H1 (cell line): ENCODE measurements around the gene TNIK. TPM values are rescaled to one million over a fixed set of nuclear protein-coding genes. Genes with fewer than 3 reads are reported as not detected.

Experiments used
- CTCF ChIA-PET: fragments of 300-600 bp; sonication (Branson Sonifier 250); formaldehyde crosslinking; loops from one replicate; lab custom pipeline; 2021; ENCODE audit not compliant: partially characterized antibody; lab: Charles Lee
- POLR2A ChIA-PET: fragments of 300-600 bp; sonication (Branson Sonifier 250); formaldehyde crosslinking; loops from one replicate; lab custom pipeline; 2021; ENCODE audit warnings: inconsistent platforms; ENCODE audit not compliant: partially characterized antibody; lab: Charles Lee
- DNase-seq, 2 experiments: peaks; one replicate each; pipeline versions ENCODE4 v3.0.0 to v3.0.0-alpha.2; 2010 to 2022; ENCODE audit warnings: low spot score in 2 of 2, low read depth in 1 of 2, mixed read lengths in 1 of 2
- FAIRE-seq: peaks from 2 replicates; lab custom pipeline; 2011; peaks lifted over from hg19 to GRCh38; lab: Jason Lieb, UNC
- H2AFZ ChIP-seq: 2 replicates; pipeline ENCODE4 v1.8.1; 2012; ENCODE audit warnings: low read length, inconsistent platforms
- H2AK5ac ChIP-seq: 2 replicates; pipeline ENCODE4 v1.6.1; 2013; ENCODE audit warnings: low read depth, low read length
- H2BK120ac ChIP-seq: replicated peaks from 2 replicates; pipeline ENCODE3; 2013; ENCODE audit warnings: low read depth, low read length, inconsistent platforms
- H2BK12ac ChIP-seq: 2 replicates; pipeline ENCODE4 v1.6.1; 2013; ENCODE audit warnings: low read depth, low read length
- H2BK15ac ChIP-seq: 2 replicates; pipeline ENCODE4 v1.6.1; 2013; ENCODE audit warnings: low read length
- H2BK20ac ChIP-seq: 2 replicates; pipeline ENCODE4 v1.6.1; 2013; ENCODE audit warnings: low read length
- H2BK5ac ChIP-seq: 2 replicates; pipeline ENCODE4 v1.6.1; 2013; ENCODE audit warnings: low read depth, low read length
- H3K14ac ChIP-seq: 2 replicates; pipeline ENCODE4 v1.6.1; 2013; ENCODE audit warnings: inconsistent platforms; ENCODE audit not compliant: insufficient read length
- H3K18ac ChIP-seq: 2 replicates; pipeline ENCODE4 v1.6.1; 2013; ENCODE audit warnings: low read length; ENCODE audit errors: extremely low read depth
- H3K23ac ChIP-seq: 2 replicates; pipeline ENCODE4 v1.6.1; 2013; ENCODE audit warnings: inconsistent platforms; ENCODE audit not compliant: insufficient read length
- H3K23me2 ChIP-seq: 2 replicates; pipeline ENCODE4 v1.6.1; 2013; ENCODE audit warnings: low read depth, low read length
- H3K27ac ChIP-seq: 2 replicates; pipeline ENCODE4 v1.6.1; 2011; ENCODE audit warnings: low read depth, low read length, inconsistent platforms
- H3K27me3 ChIP-seq, 4 experiments: replicated peaks in 1 of 4; 1 replicate in 1 of 4; 2 replicates in 3 of 4; pipeline versions ENCODE4 v1.6.1 to v1.8.1; 2011 to 2013; ENCODE audit warnings: low read length in 3 of 4, mild to moderate bottlenecking in 3 of 4, inconsistent platforms in 2 of 4, mixed read lengths in 2 of 4, moderate library complexity in 1 of 4; ENCODE audit not compliant: control insufficient read depth in 3 of 4, insufficient read depth in 3 of 4; ENCODE audit errors: extremely low read depth in 1 of 4
- H3K36me3 ChIP-seq, 4 experiments: 2 replicates each; pipeline versions ENCODE4 v1.6.1 to v1.8.1; 2011 to 2013; ENCODE audit warnings: mild to moderate bottlenecking in 4 of 4, low read length in 3 of 4, moderate library complexity in 2 of 4, control low read depth in 1 of 4, inconsistent platforms in 1 of 4; ENCODE audit not compliant: insufficient read depth in 4 of 4, control insufficient read depth in 2 of 4
- H3K4ac ChIP-seq: replicated peaks from 2 replicates; pipeline ENCODE3; 2013; ENCODE audit warnings: low read length, low read depth, mixed read lengths, inconsistent platforms; ENCODE audit not compliant: insufficient read length
- H3K4me1 ChIP-seq, 4 experiments: replicated peaks in 1 of 4; 1 replicate in 1 of 4; 2 replicates in 3 of 4; pipeline versions ENCODE4 v1.6.1 to v1.8.1; 2011 to 2013; ENCODE audit warnings: low read length in 3 of 4, inconsistent platforms in 2 of 4, mixed read lengths in 1 of 4; ENCODE audit not compliant: insufficient read depth in 4 of 4, control insufficient read depth in 3 of 4
- H3K4me2 ChIP-seq, 2 experiments: 2 replicates each; pipeline versions ENCODE4 v1.6.1 to v1.8.1; 2011 to 2013; ENCODE audit warnings: low read depth in 2 of 2, low read length in 2 of 2, control low read depth in 1 of 2, inconsistent platforms in 1 of 2, mild to moderate bottlenecking in 1 of 2; ENCODE audit not compliant: insufficient read depth in 1 of 2
- H3K4me3 ChIP-seq, 4 experiments: fragments of 200-600, 300-600 bp in 1 of 4; sonication (generic), shearing (Covaris generic), sonication (Bioruptor Twin) in 1 of 4; 2 replicates each; pipeline versions ENCODE4 v1.5.1 to v1.8.1; 2011 to 2016; ENCODE audit warnings: low read length in 4 of 4, low read depth in 3 of 4, control low read depth in 2 of 4, inconsistent platforms in 2 of 4, mild to moderate bottlenecking in 2 of 4, mixed read lengths in 1 of 4, moderate library complexity in 1 of 4; ENCODE audit not compliant: insufficient read depth in 2 of 4; ENCODE audit errors: extremely low read depth in 1 of 4
- H3K56ac ChIP-seq: replicated peaks from 2 replicates; pipeline ENCODE3; 2013; ENCODE audit warnings: low read depth, mild to moderate bottlenecking, mixed read lengths, low read length, inconsistent platforms; ENCODE audit not compliant: insufficient read length
- H3K79me1 ChIP-seq: 2 replicates; pipeline ENCODE4 v1.6.1; 2013; ENCODE audit warnings: low read depth, low read length, control low read depth
- H3K79me2 ChIP-seq, 2 experiments: 2 replicates each; pipeline versions ENCODE4 v1.6.1 to v1.8.1; 2012 to 2013; ENCODE audit warnings: low read length in 2 of 2, mild to moderate bottlenecking in 2 of 2, inconsistent platforms in 1 of 2; ENCODE audit not compliant: insufficient read depth in 2 of 2, control insufficient read depth in 1 of 2
- H3K9ac ChIP-seq, 4 experiments: replicated peaks in 1 of 4; 1 replicate in 1 of 4; 2 replicates in 3 of 4; pipeline versions ENCODE4 v1.6.1 to v1.8.1; 2011 to 2013; ENCODE audit warnings: low read depth in 3 of 4, low read length in 3 of 4, control low read depth in 2 of 4, mild to moderate bottlenecking in 2 of 4, moderate library complexity in 2 of 4, inconsistent platforms in 1 of 4; ENCODE audit errors: extremely low read depth in 1 of 4
- H3K9me3 ChIP-seq, 2 experiments: 2 replicates each; pipeline versions ENCODE4 v1.6.1 to v1.8.1; 2012 to 2013; ENCODE audit warnings: mild to moderate bottlenecking in 2 of 2, moderate library complexity in 2 of 2, control low read depth in 1 of 2, inconsistent platforms in 1 of 2, low read depth in 1 of 2, low read length in 1 of 2, mixed read lengths in 1 of 2; ENCODE audit not compliant: insufficient read depth in 2 of 2
- H4K20me1 ChIP-seq, 2 experiments: replicated peaks in 1 of 2; 2 replicates each; pipeline versions ENCODE3 to v1.8.1; 2011 to 2013; ENCODE audit warnings: inconsistent platforms in 2 of 2, low read length in 2 of 2, mild to moderate bottlenecking in 1 of 2; ENCODE audit not compliant: insufficient read depth in 2 of 2, control insufficient read depth in 1 of 2
- H4K5ac ChIP-seq: 2 replicates; pipeline ENCODE4 v1.6.1; 2013; ENCODE audit warnings: low read length, low read depth, mixed read lengths, inconsistent platforms; ENCODE audit not compliant: insufficient read length
- H4K8ac ChIP-seq: 2 replicates; pipeline ENCODE4 v1.8.0; 2013; ENCODE audit warnings: mild to moderate bottlenecking, moderate library complexity, low read length, inconsistent platforms; ENCODE audit not compliant: insufficient read depth; ENCODE audit errors: extremely low read depth
- H4K91ac ChIP-seq: replicated peaks from 2 replicates; pipeline ENCODE3; 2013; ENCODE audit warnings: low read length, mixed read lengths, inconsistent platforms; ENCODE audit not compliant: insufficient read length
- CEBPB ChIP-seq: IDR thresholded peaks from 2 replicates; pipeline ENCODE4 v1.6.1; 2012; ENCODE audit warnings: low read depth, low read length
- KDM5A ChIP-seq: fragments of 200-600 bp; IDR thresholded peaks from 2 replicates; pipeline ENCODE4 v1.7.1; 2012; ENCODE audit warnings: mild to moderate bottlenecking, low read length, inconsistent platforms, mixed read lengths
- POU5F1 ChIP-seq: IDR thresholded peaks from 2 replicates; pipeline ENCODE4 v1.6.1; 2011; ENCODE audit warnings: low read depth, mild to moderate bottlenecking, low read length, moderate library complexity
- WGBS, 2 experiments: shearing (Covaris generic) in 1 of 2; methylation state at CpG; one replicate each; pipeline versions ENCODE4 v1.1.6 to v1.1.7; 2013 to 2015; ENCODE audit warnings: low lambda C conversion rate in 2 of 2, mixed read lengths in 2 of 2, inconsistent platforms in 1 of 2, low coverage in 1 of 2, missing lambda C conversion rate in 1 of 2; ENCODE audit not compliant: insufficient replicate concordance in 2 of 2, insufficient coverage in 1 of 2, insufficient read length in 1 of 2; ENCODE audit errors: extremely low coverage in 1 of 2, missing lambda C conversion rate in 1 of 2; 5-methylcytosine and 5-hydroxymethylcytosine counted together
- polyA plus RNA-seq, 7 experiments: library from polyadenylated mRNA; depleted of rRNA in 3 of 7; stranded (reverse) in 5 of 7; unstranded in 2 of 7; fragments of >200 nt in 5 of 7; fragments of 200-250 nt in 2 of 7; gene quantifications; 1 replicate in 5 of 7; 2 replicates in 1 of 7; 4 replicates in 1 of 7; pipeline versions ENCODE4 v1.2.1 to v1.2.3, GENCODE V29; 2011 to 2013; ENCODE audit warnings: missing spikeins in 2 of 7, mixed read lengths in 2 of 7
- total RNA-seq: library from RNA; stranded (reverse); fragmentation: NEBNext Ultra II Directional; extraction: Animal tissue kit (Norgen Biotek cat#: 25700); gene quantifications from 2 replicates; pipeline ENCODE4 v1.2.1, GENCODE V29; 2021

The TNIK gene
- total and polyA plus RNA-seq, 2 of the 8 experiments (the other 6 are each of a cell fraction or from before 2014, with no cell fraction given), result 7.4 to 42.0 TPM

- 92% methylated on average over 2 of the region's 2 CpGs; no CpG with 5 or more reads in 1 of the 2 experiments for WGBS, 2 experiments
- Histone ChIP-seq H4K8ac (no peak overlapping the region), H3K27ac (no peak overlapping the region), H2BK120ac (no peak overlapping the region), H3K36me3 (no peaks in the 10 kb centered on the region), H3K4ac (no peak overlapping the region), H2BK15ac (no peak overlapping the region), H3K9me3 (no peaks in the 10 kb centered on the region), H3K27me3 (no peaks in the 10 kb centered on the region), H2AFZ (no peak overlapping the region), H4K5ac (no peak overlapping the region), H2AK5ac (no peak overlapping the region), H3K14ac (no peak overlapping the region), H2BK20ac (no peak overlapping the region), H4K20me1 (no peaks in the 10 kb centered on the region), H3K79me1 (no peaks in the 10 kb centered on the region), H3K4me1 (no peaks in the 10 kb centered on the region), H2BK5ac (no peak overlapping the region), H3K56ac (no peak overlapping the region), H3K4me3 (no peak overlapping the region), H2BK12ac (no peak overlapping the region), H3K9ac (no peak overlapping the region), H3K18ac (no peak overlapping the region), H3K4me2 (no peak overlapping the region), H3K79me2 (no peaks in the 10 kb centered on the region), H3K23ac (no peak overlapping the region), H3K23me2 (no peaks in the 10 kb centered on the region), H4K91ac (no peak overlapping the region)
- POLR2A ChIA-PET, result no interaction called here
- TF ChIP-seq KDM5A (no peak), POU5F1 (no peak), CEBPB (no peak)
- FAIRE-seq (no peak), DNase-seq (no peak)
- CTCF ChIA-PET, result interaction anchor here (1.2 to 1.4 kb wide), 2 partner anchors 15 to 58 kb away, joined by 3 to 4 read pairs; no protein-coding TSS in a partner anchor
Observed at GRCh38 chr3:171508676-171509075, 48.5 kb upstream of the TNIK start.
